Ishikawa (cell line): ENCODE data around the gene HS2ST1.

Source experiments
- CEBPB ChIP-seq: IDR thresholded peaks from 2 replicates; pipeline ENCODE4 v1.6.1; 2012
- CREB1 ChIP-seq: IDR thresholded peaks from 2 replicates; pipeline ENCODE4 v1.6.1; 2012; ENCODE audit warnings: low read depth
- EGR1 ChIP-seq: IDR thresholded peaks from 2 replicates; pipeline ENCODE4 v1.6.1; 2012
- EP300 ChIP-seq: IDR thresholded peaks from 2 replicates; pipeline ENCODE4 v1.6.1; 2012; ENCODE audit warnings: borderline replicate concordance
- FOXM1 ChIP-seq: IDR thresholded peaks from 2 replicates; pipeline ENCODE4 v1.6.1; 2012; ENCODE audit warnings: low read depth, borderline replicate concordance
- MAX ChIP-seq: IDR thresholded peaks from 2 replicates; pipeline ENCODE4 v1.6.1; 2012
- NFIC ChIP-seq: IDR thresholded peaks from 2 replicates; pipeline ENCODE4 v1.6.1; 2012
- RAD21 ChIP-seq: IDR thresholded peaks from 2 replicates; pipeline ENCODE4 v1.6.1; 2012; ENCODE audit warnings: low read depth
- REST ChIP-seq: IDR thresholded peaks from 2 replicates; pipeline ENCODE4 v1.6.1; 2012; ENCODE audit warnings: low read depth, mild to moderate bottlenecking
- TAF1 ChIP-seq: IDR thresholded peaks from 2 replicates; pipeline ENCODE4 v1.6.1; 2012; ENCODE audit warnings: low read depth, mild to moderate bottlenecking
- TCF12 ChIP-seq: IDR thresholded peaks from 2 replicates; pipeline ENCODE4 v1.6.1; 2012; ENCODE audit warnings: low read depth
- TEAD4 ChIP-seq: IDR thresholded peaks from 2 replicates; pipeline ENCODE4 v1.6.1; 2012
- USF1 ChIP-seq: IDR thresholded peaks from 2 replicates; pipeline ENCODE4 v1.6.1; 2012
- YY1 ChIP-seq: IDR thresholded peaks from 2 replicates; pipeline ENCODE4 v1.6.1; 2012; ENCODE audit warnings: low read depth
- ZBTB7A ChIP-seq: IDR thresholded peaks from 2 replicates; pipeline ENCODE4 v1.6.1; 2012; ENCODE audit warnings: low read depth

HS2ST1 gene

GRCh38 chr1:86960548-86960947 is 46.1 kb downstream of the HS2ST1 start:
- TF ChIP-seq NFIC = no peak
- no peak for TF ChIP-seq USF1
- no peak for TF ChIP-seq CREB1
- no peak for TF ChIP-seq FOXM1
- no peak for TF ChIP-seq REST
- TF ChIP-seq ZBTB7A = no peak
- TF ChIP-seq EP300 = no peak
- no peak for TF ChIP-seq MAX
- TF ChIP-seq TCF12 = no peak
- TF ChIP-seq YY1 = no peak
- no peak for TF ChIP-seq RAD21

- TF ChIP-seq RAD21 = peak; percentile 72
- TF ChIP-seq TCF12 = no peak
These were observed 50.8 kb downstream of the HS2ST1 start for GRCh38 chr1:86965012-86965826.

- TF ChIP-seq YY1 = no peak
- TF ChIP-seq EP300 = no peak
- TF ChIP-seq MAX = no peak
- no peak for TF ChIP-seq CREB1
- TF ChIP-seq USF1 = no peak
- TF ChIP-seq NFIC = no peak
- no peak for TF ChIP-seq EGR1
- no peak for TF ChIP-seq TAF1
- TF ChIP-seq ZBTB7A = no peak
- no peak for TF ChIP-seq TEAD4
- no peak for TF ChIP-seq REST
- TF ChIP-seq TCF12 = no peak
- no peak for TF ChIP-seq FOXM1
These were observed 51.4 kb downstream of the HS2ST1 start for GRCh38 chr1:86965827-86966182.

GRCh38 chr1:86970938-86971337 is 56.5 kb downstream of the HS2ST1 start:
- TF ChIP-seq NFIC (no peak), CREB1 (no peak), YY1 (no peak), EP300 (no peak), EGR1 (no peak), TAF1 (no peak), ZBTB7A (no peak), FOXM1 (no peak), TEAD4 (no peak), TCF12 (no peak), MAX (no peak), USF1 (no peak), CEBPB (no peak), RAD21 (no peak)

- TF ChIP-seq FOXM1 (no peak), CREB1 (no peak), ZBTB7A (no peak), MAX (no peak), EGR1 (no peak), TAF1 (no peak), CEBPB (no peak), EP300 (no peak), RAD21 (no peak), TEAD4 (no peak), NFIC (no peak), TCF12 (no peak), REST (no peak), USF1 (no peak), YY1 (no peak)
These were observed 57.3 kb downstream of the HS2ST1 start for GRCh38 chr1:86971778-86972177.
